Left lung (tissue), 10 donors: ENCODE data around the gene CLDN14. TPM values are rescaled to one million over a fixed set of nuclear protein-coding genes. Genes with fewer than 3 reads are reported as not detected.

Experiments
- ATAC-seq: fragments of 200-7000 bp; cut with Tn5 transposase; one replicate; pipeline ENCODE4 v1.9.1; 2020; ENCODE audit warnings: moderate library complexity
- DNase-seq, 4 donors: peaks; one replicate each; pipeline ENCODE4 v3.0.0-alpha.2; 2013 to 2020
- H3K27ac ChIP-seq, 2 donors: fragments of 200-600 bp; sonication (generic) in 1 of 2; one replicate each; pipeline versions ENCODE4 v1.5.0 to v1.8.0; 2020 to 2021
- H3K27me3 ChIP-seq, 2 donors: fragments of 200-600 bp; sonication (generic) in 1 of 2; one replicate each; pipeline versions ENCODE4 v1.5.0 to v1.8.0; 2020 to 2021
- H3K36me3 ChIP-seq, 2 donors: fragments of 200-600 bp; sonication (generic) in 1 of 2; one replicate each; pipeline versions ENCODE4 v1.5.0 to v1.8.0; 2020 to 2021
- H3K4me1 ChIP-seq, 2 donors: fragments of 200-600 bp; one replicate each; pipeline ENCODE4 v1.8.0; 2021
- H3K4me3 ChIP-seq, 2 donors: fragments of 200-600 bp; sonication (generic) in 1 of 2; one replicate each; pipeline versions ENCODE4 v1.5.0 to v1.8.0; 2020 to 2021; ENCODE audit warnings: mild to moderate bottlenecking in 1 of 2
- H3K9me3 ChIP-seq, 2 donors: fragments of 200-600 bp; sonication (generic) in 1 of 2; one replicate each; pipeline versions ENCODE4 v1.5.0 to v1.8.0; 2020 to 2021
- intact Hi-C, 2 donors: fragments of 100-400 bp; cut with DNase I; formaldehyde crosslinking; loops; one replicate each; pipeline versions ENCODE4 v1.11.2 to v1.14.2; 2022
- polyA plus RNA-seq, 6 donors: library from polyadenylated mRNA; unstranded; fragments of 120-200 nt; gene quantifications; one replicate each; pipeline ENCODE4 v1.2.1, GENCODE V29; 2013; ENCODE audit not compliant: insufficient read length in 6 of 6
- total RNA-seq, 2 donors: library from RNA; stranded (reverse); fragmentation: NEBNext Ultra II Directional; extraction: Animal tissue kit (Norgen Biotek cat#: 25700); gene quantifications; one replicate each; pipeline ENCODE4 v1.2.1, GENCODE V29; 2021
- TF ChIP-seq, protein P1 (sequence below), 2 donors: fragments of 200-600 bp; sonication (generic) in 1 of 2; IDR thresholded peaks; one replicate each; pipeline versions ENCODE4 v1.5.0 to v1.8.0; 2021; ENCODE audit warnings: antibody characterized with exemption in 2 of 2
- donor health status: DM: no; HTN: yes; CAD: no.
- donor health status: DM: no; HTN: no; CAD: no.

Gene CLDN14
- total and polyA plus RNA-seq, 8 donors, result 0.17 TPM; not detected in 7

DNA sequence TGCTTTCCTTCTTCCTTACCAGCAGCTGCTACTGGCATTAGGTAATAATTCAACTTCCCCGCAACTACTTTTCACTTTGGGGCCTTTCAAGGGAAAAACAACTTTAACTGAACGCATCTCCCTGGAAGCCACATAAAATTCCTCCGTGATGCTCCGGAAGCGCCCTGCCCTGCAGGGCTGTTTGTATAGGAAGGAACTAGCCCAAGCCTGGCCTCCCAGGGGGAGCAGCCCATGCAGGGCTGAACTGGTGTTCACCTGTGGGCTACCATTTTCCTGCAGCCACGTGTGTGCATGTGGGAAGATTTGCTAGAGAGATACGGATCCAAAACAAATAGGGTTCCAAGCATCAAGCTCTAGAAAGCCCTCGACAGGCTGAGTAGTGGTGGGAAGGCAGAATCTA, 14.4 kb downstream of the CLDN14 start:
- H3K27me3 ChIP-seq, result peaks cover 0 to 43% of the 10 kb centered on the region in 2 donors

GRCh38 chr21:36464590-36464989, 15.3 kb downstream of the CLDN14 start:
- TF ChIP-seq, protein P1, sequence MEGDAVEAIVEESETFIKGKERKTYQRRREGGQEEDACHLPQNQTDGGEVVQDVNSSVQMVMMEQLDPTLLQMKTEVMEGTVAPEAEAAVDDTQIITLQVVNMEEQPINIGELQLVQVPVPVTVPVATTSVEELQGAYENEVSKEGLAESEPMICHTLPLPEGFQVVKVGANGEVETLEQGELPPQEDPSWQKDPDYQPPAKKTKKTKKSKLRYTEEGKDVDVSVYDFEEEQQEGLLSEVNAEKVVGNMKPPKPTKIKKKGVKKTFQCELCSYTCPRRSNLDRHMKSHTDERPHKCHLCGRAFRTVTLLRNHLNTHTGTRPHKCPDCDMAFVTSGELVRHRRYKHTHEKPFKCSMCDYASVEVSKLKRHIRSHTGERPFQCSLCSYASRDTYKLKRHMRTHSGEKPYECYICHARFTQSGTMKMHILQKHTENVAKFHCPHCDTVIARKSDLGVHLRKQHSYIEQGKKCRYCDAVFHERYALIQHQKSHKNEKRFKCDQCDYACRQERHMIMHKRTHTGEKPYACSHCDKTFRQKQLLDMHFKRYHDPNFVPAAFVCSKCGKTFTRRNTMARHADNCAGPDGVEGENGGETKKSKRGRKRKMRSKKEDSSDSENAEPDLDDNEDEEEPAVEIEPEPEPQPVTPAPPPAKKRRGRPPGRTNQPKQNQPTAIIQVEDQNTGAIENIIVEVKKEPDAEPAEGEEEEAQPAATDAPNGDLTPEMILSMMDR (IDR thresholded peaks at IDR 0.05), result no peak
- no peak overlapping the region for H3K4me3 ChIP-seq
- H3K9me3 ChIP-seq, result no peaks in the 10 kb centered on the region
- no peaks in the 10 kb centered on the region for H3K36me3 ChIP-seq
- DNase-seq (no peak), ATAC-seq (no peak)
- no peak overlapping the region for H3K27ac ChIP-seq
- H3K4me1 ChIP-seq, result no peaks in the 10 kb centered on the region
- H3K27me3 ChIP-seq, result peaks cover 0 to 43% of the 10 kb centered on the region in 2 donors
- intact Hi-C loops, result no loop called here

More for the DNA sequence above, 14.4 kb downstream of the CLDN14 start:
- DNase-seq (no peak), ATAC-seq (no peak)
- no peaks in the 10 kb centered on the region for H3K36me3 ChIP-seq
- no peaks in the 10 kb centered on the region for H3K4me1 ChIP-seq
- TF ChIP-seq, protein P1 (IDR thresholded peaks at IDR 0.05), result no peak
- intact Hi-C loops, result no loop called here
- H3K27ac ChIP-seq, result no peak overlapping the region
- H3K9me3 ChIP-seq, result no peaks in the 10 kb centered on the region
- H3K4me3 ChIP-seq, result no peak overlapping the region

GRCh38 chr21:36463991-36464390, 15.9 kb downstream of the CLDN14 start:
- DNase-seq (no peak), ATAC-seq (no peak)
- Histone ChIP-seq H3K4me1 (no peaks in the 10 kb centered on the region), H3K9me3 (no peaks in the 10 kb centered on the region), H3K36me3 (no peaks in the 10 kb centered on the region), H3K4me3 (no peak overlapping the region), H3K27ac (no peak overlapping the region), H3K27me3 (peaks cover 0 to 43% of the 10 kb centered on the region in 2 donors)
- intact Hi-C loops, result no loop called here
- TF ChIP-seq, protein P1 (IDR thresholded peaks at IDR 0.05), result no peak

DNA sequence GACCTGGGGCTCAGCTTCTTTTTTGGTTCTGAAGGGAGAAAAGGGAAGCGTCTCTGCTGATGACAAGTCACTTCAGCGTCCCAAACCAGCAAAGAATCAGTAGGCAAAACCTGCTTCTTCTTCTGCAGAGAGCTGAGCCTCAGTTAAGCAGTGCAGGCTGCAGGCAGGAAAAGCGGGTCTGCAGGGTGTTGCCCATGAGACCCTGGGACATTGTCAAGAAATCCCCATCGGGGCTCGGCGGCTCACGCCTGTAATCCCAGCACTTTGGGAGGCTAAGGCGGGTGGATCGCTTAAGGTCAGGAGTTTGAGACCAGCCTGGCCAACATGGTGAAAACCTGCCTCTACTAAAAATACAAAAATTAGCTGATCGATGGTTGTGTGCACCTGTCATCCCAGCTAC, 16.7 kb downstream of the CLDN14 start:
- H3K4me1 ChIP-seq, result no peaks in the 10 kb centered on the region
- H3K4me3 ChIP-seq, result no peak overlapping the region
- H3K27me3 ChIP-seq, result peaks cover 0 to 43% of the 10 kb centered on the region in 2 donors
- intact Hi-C loops, result no loop called here
- no peak for DNase-seq
- no peak overlapping the region for H3K27ac ChIP-seq
- TF ChIP-seq, protein P1 (IDR thresholded peaks at IDR 0.05), result no peak
- no peaks in the 10 kb centered on the region for H3K36me3 ChIP-seq
- H3K9me3 ChIP-seq, result no peaks in the 10 kb centered on the region
- no peak for ATAC-seq

DNA sequence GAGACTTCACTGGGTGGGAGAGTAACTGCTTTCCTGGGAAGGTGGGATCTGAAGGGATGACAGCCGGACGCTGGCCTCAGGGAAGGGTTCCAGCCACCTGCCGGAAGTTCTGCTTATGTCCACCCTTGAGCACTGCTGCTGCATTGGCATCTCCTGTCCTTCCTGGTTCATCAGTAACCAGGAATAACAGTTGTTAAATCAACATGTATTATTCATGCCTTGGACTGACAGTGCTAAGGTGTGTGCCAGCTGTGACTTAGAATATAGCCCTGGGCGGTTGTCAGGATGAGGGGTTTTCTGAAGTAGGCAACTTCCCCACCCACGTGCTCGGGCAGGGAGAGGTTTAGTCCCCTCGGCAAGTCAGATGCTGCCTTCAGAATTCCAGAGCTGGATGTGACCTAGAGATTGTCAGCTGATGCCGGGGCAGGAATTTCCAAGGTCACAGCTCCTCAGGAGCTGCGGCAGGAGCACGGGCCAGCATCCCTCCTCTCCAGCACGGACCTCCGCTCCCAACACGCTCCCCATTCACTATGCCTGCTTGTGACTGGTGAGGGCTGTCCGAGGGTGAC, 17.9 kb downstream of the CLDN14 start:
- Histone ChIP-seq H3K27me3 (peaks cover 0 to 43% of the 10 kb centered on the region in 2 donors), H3K4me1 (no peaks in the 10 kb centered on the region), H3K4me3 (no peak overlapping the region), H3K27ac (no peak overlapping the region), H3K36me3 (no peaks in the 10 kb centered on the region), H3K9me3 (no peaks in the 10 kb centered on the region)
- DNase-seq (no peak), ATAC-seq (no peak)
- intact Hi-C loops, result no loop called here
- TF ChIP-seq, protein P1 (IDR thresholded peaks at IDR 0.05), result no peak
